MM.1S (cell line): ENCODE data around the gene FBN2.

Source experiments
- EZH2 ChIP-seq: fragments of 300-600 bp; sonication (generic); optimal IDR thresholded peaks from 2 replicates; pipeline ENCODE3; 2017; ENCODE audit warnings: low read depth, mild to moderate bottlenecking, antibody characterized with exemption, low read length, mixed read lengths
- TF ChIP-seq, protein P1 (sequence below): fragments of 300-600 bp; sonication (generic); IDR thresholded peaks from 2 replicates; pipeline ENCODE4 v1.5.1; 2016; ENCODE audit warnings: antibody characterized with exemption, low read length, mixed read lengths

- TF ChIP-seq, protein P1, sequence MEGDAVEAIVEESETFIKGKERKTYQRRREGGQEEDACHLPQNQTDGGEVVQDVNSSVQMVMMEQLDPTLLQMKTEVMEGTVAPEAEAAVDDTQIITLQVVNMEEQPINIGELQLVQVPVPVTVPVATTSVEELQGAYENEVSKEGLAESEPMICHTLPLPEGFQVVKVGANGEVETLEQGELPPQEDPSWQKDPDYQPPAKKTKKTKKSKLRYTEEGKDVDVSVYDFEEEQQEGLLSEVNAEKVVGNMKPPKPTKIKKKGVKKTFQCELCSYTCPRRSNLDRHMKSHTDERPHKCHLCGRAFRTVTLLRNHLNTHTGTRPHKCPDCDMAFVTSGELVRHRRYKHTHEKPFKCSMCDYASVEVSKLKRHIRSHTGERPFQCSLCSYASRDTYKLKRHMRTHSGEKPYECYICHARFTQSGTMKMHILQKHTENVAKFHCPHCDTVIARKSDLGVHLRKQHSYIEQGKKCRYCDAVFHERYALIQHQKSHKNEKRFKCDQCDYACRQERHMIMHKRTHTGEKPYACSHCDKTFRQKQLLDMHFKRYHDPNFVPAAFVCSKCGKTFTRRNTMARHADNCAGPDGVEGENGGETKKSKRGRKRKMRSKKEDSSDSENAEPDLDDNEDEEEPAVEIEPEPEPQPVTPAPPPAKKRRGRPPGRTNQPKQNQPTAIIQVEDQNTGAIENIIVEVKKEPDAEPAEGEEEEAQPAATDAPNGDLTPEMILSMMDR: no peak
- TF ChIP-seq EZH2: no peak
Observed at GRCh38 chr5:128274441-128274840, 263.6 kb downstream of the FBN2 start.
